Measurements from ENCODE around the gene KREMEN1. TPM values are rescaled to one million over a fixed set of nuclear protein-coding genes. Genes with fewer than 3 reads are reported as not detected.
A peak's percentile ranks its signal among the peaks of the same experiment; 100 is the strongest.

Gene KREMEN1
- total RNA-seq, 1 experiment from 2014 or later = 2.2 TPM

DNA sequence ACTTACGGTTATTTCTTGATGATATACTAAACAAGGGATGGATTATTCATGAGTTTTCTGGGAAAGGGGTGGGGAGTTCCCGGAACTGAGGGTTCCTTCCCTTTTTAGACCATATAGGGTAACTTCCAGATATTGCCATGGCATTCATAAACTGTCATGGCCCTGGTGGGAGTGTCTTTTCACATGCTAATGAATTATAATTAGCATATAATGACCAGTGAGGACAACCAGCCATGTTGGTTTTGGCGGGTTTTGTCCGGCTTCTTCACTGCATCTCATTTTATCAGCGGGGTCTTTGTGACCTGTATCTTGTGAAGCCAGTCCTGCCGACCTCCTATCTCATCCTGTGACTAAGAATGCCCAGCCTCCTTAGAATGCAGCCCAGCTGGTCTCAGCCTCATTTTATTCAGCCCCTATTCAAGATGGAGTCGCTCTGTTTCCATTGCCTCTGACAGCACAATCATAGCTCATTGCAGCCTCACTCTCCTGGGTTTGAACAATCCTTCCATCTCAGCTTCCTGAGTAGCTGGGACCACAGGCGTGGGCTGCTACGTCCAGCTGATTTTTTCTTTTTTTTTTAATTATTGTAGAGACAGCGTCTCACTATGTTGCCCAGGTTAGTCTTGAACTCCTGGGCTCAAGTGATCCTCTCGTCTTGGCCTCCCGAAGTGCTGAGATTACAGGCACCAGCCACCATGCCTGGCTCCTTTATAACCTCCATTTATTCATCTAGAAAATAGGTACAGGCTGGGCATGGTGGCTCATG lies 80.3 kb downstream of the KREMEN1 start:
- Histone ChIP-seq H3K4me1 (ENCODE audit: control insufficient read depth, insufficient read depth, low read length) (peaks cover 3% of the 10 kb centered on the region; the same call in 1 of the 2 replicates), H3K27me3 (ENCODE audit: control insufficient read depth, insufficient read depth, low read length) (no peaks in the 10 kb centered on the region), H3K4me3 (ENCODE audit: low read depth in 2 of 2, low read length in 2 of 2) (no peak overlapping the region), H3K9me3 (ENCODE audit: control insufficient read depth, insufficient read depth, low read depth, low read length) (no peaks in the 10 kb centered on the region), H3K36me3 (ENCODE audit: control insufficient read depth, insufficient read depth, low read length) (no peaks in the 10 kb centered on the region), H3K27ac (ENCODE audit: low read length) (no peak overlapping the region)
- BruUV-seq (replicated peaks) = no TSS peak
- no peak for TF ChIP-seq SIN3A (IDR thresholded peaks at IDR 0.05; ENCODE audit: borderline replicate concordance, insufficient read depth, low read depth, low read length)
- TF ChIP-seq, protein P1, sequence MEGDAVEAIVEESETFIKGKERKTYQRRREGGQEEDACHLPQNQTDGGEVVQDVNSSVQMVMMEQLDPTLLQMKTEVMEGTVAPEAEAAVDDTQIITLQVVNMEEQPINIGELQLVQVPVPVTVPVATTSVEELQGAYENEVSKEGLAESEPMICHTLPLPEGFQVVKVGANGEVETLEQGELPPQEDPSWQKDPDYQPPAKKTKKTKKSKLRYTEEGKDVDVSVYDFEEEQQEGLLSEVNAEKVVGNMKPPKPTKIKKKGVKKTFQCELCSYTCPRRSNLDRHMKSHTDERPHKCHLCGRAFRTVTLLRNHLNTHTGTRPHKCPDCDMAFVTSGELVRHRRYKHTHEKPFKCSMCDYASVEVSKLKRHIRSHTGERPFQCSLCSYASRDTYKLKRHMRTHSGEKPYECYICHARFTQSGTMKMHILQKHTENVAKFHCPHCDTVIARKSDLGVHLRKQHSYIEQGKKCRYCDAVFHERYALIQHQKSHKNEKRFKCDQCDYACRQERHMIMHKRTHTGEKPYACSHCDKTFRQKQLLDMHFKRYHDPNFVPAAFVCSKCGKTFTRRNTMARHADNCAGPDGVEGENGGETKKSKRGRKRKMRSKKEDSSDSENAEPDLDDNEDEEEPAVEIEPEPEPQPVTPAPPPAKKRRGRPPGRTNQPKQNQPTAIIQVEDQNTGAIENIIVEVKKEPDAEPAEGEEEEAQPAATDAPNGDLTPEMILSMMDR (IDR thresholded peaks at IDR 0.05) = no peak
- TF ChIP-seq, protein P2, sequence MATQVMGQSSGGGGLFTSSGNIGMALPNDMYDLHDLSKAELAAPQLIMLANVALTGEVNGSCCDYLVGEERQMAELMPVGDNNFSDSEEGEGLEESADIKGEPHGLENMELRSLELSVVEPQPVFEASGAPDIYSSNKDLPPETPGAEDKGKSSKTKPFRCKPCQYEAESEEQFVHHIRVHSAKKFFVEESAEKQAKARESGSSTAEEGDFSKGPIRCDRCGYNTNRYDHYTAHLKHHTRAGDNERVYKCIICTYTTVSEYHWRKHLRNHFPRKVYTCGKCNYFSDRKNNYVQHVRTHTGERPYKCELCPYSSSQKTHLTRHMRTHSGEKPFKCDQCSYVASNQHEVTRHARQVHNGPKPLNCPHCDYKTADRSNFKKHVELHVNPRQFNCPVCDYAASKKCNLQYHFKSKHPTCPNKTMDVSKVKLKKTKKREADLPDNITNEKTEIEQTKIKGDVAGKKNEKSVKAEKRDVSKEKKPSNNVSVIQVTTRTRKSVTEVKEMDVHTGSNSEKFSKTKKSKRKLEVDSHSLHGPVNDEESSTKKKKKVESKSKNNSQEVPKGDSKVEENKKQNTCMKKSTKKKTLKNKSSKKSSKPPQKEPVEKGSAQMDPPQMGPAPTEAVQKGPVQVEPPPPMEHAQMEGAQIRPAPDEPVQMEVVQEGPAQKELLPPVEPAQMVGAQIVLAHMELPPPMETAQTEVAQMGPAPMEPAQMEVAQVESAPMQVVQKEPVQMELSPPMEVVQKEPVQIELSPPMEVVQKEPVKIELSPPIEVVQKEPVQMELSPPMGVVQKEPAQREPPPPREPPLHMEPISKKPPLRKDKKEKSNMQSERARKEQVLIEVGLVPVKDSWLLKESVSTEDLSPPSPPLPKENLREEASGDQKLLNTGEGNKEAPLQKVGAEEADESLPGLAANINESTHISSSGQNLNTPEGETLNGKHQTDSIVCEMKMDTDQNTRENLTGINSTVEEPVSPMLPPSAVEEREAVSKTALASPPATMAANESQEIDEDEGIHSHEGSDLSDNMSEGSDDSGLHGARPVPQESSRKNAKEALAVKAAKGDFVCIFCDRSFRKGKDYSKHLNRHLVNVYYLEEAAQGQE (IDR thresholded peaks at IDR 0.05; ENCODE audit: insufficient read depth in 1 of 2, low read depth in 2 of 2, low read length in 1 of 2) = no peak
- no peak for TF ChIP-seq TCF7L2 (IDR thresholded peaks at IDR 0.05; ENCODE audit: low read depth, low read length)
- no peak for TF ChIP-seq POLR2AphosphoS5 (IDR thresholded peaks at IDR 0.05; ENCODE audit: low read depth, low read length)
- no peak for ATAC-seq
- DNase-seq (ENCODE audit: low read depth, low spot score) = no peak
- ChIA-PET POLR2A (interaction anchor here (0.5 to 0.7 kb wide), 2 partner anchors 56 to 100 kb away, joined by 5 to 6 read pairs; no protein-coding TSS in a partner anchor), CTCF (no interaction called here)
- intact Hi-C loops (cut with micrococcal nuclease; ENCODE audit: unreplicated experiment) (no loop called here), in situ Hi-C loops (cut with HindIII; ENCODE audit: low pct_unique_long_range_greater_than_20kb, low sequenced_read_pairs) (no loop called here)

DNA sequence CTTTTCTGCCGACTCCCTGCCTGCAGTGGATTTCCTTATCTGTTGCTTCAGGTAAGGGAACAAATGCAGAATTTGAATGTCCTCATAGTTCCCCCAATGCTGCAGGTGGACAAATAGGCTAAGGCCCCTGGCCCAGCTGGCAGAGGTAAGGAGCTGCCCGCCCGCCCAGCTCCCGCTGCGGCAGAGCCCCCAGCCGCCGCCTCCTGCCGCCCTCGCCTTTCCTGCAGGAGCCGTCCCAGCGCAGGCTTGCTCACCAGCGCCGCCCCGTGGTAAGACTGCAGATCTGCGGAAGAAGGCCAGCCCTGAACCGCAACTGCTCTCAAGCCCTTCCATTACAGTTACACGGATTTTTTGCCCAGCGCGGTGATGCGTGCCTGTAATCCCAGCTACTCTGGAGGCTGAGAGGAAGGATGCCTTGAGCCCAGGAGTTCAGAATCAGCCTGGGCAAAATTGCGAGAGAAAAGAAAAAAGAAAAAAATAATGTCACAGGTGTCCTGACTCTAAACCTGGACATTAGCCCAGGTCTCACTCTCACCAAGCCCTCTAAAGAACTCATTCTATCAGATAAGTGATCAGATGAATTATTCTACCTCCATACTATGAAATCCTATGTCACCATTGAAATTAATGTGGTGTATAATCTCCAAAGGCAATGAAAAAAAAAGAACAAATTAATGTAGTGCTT lies 81.7 kb downstream of the KREMEN1 start:
- Histone ChIP-seq H3K4me1 (ENCODE audit: control insufficient read depth, insufficient read depth, low read length) (peaks cover 3% of the 10 kb centered on the region; the same call in 1 of the 2 replicates), H3K27ac (ENCODE audit: low read length) (no peak overlapping the region), H3K36me3 (ENCODE audit: control insufficient read depth, insufficient read depth, low read length) (no peaks in the 10 kb centered on the region), H3K9me3 (ENCODE audit: control insufficient read depth, insufficient read depth, low read depth, low read length) (no peaks in the 10 kb centered on the region), H3K27me3 (ENCODE audit: control insufficient read depth, insufficient read depth, low read length) (no peaks in the 10 kb centered on the region), H3K4me3 (ENCODE audit: low read depth in 2 of 2, low read length in 2 of 2) (no peak overlapping the region)
- DNase-seq (ENCODE audit: low read depth, low spot score) (peak; percentile 5), ATAC-seq (peak; percentile 89)
- ChIA-PET POLR2A (interaction anchor here (0.7 kb wide), 1 partner anchor 48 kb away, joined by 3 read pairs; no protein-coding TSS in a partner anchor), CTCF (interaction anchor here (0.6 to 1.3 kb wide), 2 partner anchors 16 to 91 kb away, joined by 4 to 5 read pairs; no protein-coding TSS in a partner anchor)
- in situ Hi-C loops (cut with HindIII; ENCODE audit: low pct_unique_long_range_greater_than_20kb, low sequenced_read_pairs) (no loop called here), intact Hi-C loops (cut with micrococcal nuclease; ENCODE audit: unreplicated experiment) (no loop called here)
- no peak for TF ChIP-seq TCF7L2 (IDR thresholded peaks at IDR 0.05; ENCODE audit: low read depth, low read length)
- TF ChIP-seq, protein P1 (IDR thresholded peaks at IDR 0.05) = peak; percentile 96
- BruUV-seq (replicated peaks) = no TSS peak
